GM12891 (cell line): Measurements from ENCODE around the gene TRPM1.
A peak's percentile ranks its signal among the peaks of the same experiment; 100 is the strongest.

ENCODE experiments used
- DNase-seq: peaks from one replicate; pipeline ENCODE4 v3.0.0; 2011; ENCODE audit warnings: low spot score; ENCODE audit not compliant: insufficient read length
- FAIRE-seq: peaks from 2 replicates; lab custom pipeline; 2011; peaks lifted over from hg19 to GRCh38; lab: Jason Lieb, UNC
- PAX5 ChIP-seq: IDR thresholded peaks from 2 replicates; pipeline ENCODE4 v1.6.1; 2011; ENCODE audit warnings: low read length, moderate library complexity, mild to moderate bottlenecking; ENCODE audit not compliant: insufficient read depth, severe bottlenecking
- POLR2A ChIP-seq: IDR thresholded peaks from 2 replicates; pipeline ENCODE4 v1.6.1; 2011; ENCODE audit warnings: low read depth, low read length, control low read depth
- POLR2AphosphoS5 ChIP-seq: IDR thresholded peaks from 2 replicates; pipeline ENCODE4 v1.6.1; 2011; ENCODE audit warnings: low read depth, low read length, control low read depth
- POU2F2 ChIP-seq: IDR thresholded peaks from 2 replicates; pipeline ENCODE4 v1.6.1; 2011; ENCODE audit warnings: low read depth, mild to moderate bottlenecking, control low read depth, low read length, moderate library complexity
- SPI1 ChIP-seq: IDR thresholded peaks from 2 replicates; pipeline ENCODE4 v1.6.1; 2011; ENCODE audit warnings: low read depth, low read length, control low read depth
- TAF1 ChIP-seq: IDR thresholded peaks from 2 replicates; pipeline ENCODE4 v1.6.1; 2011; ENCODE audit warnings: low read depth, low read length, control low read depth

TRPM1 gene

DNA sequence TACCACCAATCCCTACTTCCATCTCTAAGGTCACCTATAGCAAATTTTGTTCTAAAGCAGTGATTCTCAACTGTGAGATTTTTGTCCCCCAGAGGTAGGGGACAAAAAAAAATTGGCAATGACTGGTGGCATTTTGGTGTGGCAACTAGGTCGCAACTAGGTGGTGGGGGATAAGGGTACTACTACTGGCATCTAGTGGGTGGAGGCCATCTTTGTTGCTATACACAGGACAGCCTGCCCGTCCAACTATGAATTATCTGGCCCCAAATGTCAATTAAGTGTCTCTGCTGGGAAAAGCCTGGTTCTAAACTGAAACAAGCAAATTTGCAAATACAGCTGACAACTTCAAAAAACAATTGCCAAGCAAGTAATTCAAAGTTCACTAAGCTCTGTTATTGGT is 111.5 kb downstream of the TRPM1 start:
- DNase-seq: no peak
- TF ChIP-seq TAF1: no peak
- TF ChIP-seq POLR2A: no peak
- no peak for TF ChIP-seq POLR2AphosphoS5
- no peak for TF ChIP-seq PAX5
- TF ChIP-seq POU2F2: no peak
- no peak for TF ChIP-seq SPI1
- peak; percentile 35 for FAIRE-seq

- no peak for DNase-seq
- FAIRE-seq: no peak
Measured at GRCh38 chr15:30985081-30985531, 116.4 kb downstream of the TRPM1 start.

GRCh38 chr15:30984542-30984941 is 117.0 kb downstream of the TRPM1 start:
- FAIRE-seq (no peak), DNase-seq (no peak)
- TF ChIP-seq POU2F2 (no peak), POLR2AphosphoS5 (no peak), POLR2A (no peak), PAX5 (no peak), TAF1 (no peak), SPI1 (no peak)

More at GRCh38 chr15:30985081-30985531, 116.4 kb downstream of the TRPM1 start:
- TF ChIP-seq SPI1 (no peak), POLR2AphosphoS5 (no peak), PAX5 (no peak), POLR2A (no peak), POU2F2 (no peak), TAF1 (no peak)

DNA sequence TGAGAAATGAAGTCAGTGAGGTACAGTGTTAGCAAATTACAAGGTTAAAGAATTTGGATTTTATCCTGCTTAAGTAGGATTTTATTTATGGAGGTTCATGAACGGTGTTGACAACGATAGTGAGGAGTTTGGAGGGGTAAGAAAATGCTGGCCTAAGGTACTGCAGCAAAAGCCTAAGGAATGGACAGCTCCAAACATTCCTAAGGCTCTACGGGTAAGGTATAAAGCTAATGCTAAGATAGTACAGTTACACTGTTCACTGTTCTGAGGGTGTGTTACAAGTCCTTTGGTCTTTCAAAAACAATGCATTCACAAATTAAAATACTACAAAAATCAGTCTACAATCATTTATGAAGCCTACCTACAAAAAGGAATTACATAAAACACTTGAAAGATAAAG is 117.4 kb downstream of the TRPM1 start:
- FAIRE-seq: no peak
- TF ChIP-seq PAX5: no peak
- no peak for TF ChIP-seq POLR2A
- TF ChIP-seq POLR2AphosphoS5: no peak
- no peak for TF ChIP-seq TAF1
- no peak for TF ChIP-seq SPI1
- TF ChIP-seq POU2F2: no peak

DNA sequence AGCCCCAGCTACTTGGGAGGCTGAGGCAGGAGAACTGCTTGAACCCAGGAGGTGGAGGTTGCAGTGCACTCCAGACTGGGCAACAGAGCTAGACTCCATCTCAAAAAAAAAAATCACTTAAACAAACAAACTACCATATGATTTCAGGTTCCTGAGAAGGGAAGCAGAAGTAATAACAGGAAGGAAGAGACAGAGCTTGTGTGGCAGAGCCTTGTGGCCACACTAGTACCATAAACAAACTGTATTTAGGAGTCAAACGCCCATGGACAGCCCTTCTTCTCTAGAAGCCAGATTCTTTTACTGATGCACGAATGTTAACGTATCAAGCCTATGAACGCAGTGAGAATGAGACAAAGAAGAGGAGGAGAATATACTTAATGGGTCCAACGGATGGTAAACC is 122.1 kb downstream of the TRPM1 start:
- FAIRE-seq (no peak), DNase-seq (no peak)
- TF ChIP-seq PAX5: no peak
- TF ChIP-seq POLR2A: no peak
- no peak for TF ChIP-seq SPI1
- no peak for TF ChIP-seq POLR2AphosphoS5
- TF ChIP-seq POU2F2: no peak
- TF ChIP-seq TAF1: no peak

More for the DNA sequence above, 117.4 kb downstream of the TRPM1 start:
- DNase-seq: no peak

DNA sequence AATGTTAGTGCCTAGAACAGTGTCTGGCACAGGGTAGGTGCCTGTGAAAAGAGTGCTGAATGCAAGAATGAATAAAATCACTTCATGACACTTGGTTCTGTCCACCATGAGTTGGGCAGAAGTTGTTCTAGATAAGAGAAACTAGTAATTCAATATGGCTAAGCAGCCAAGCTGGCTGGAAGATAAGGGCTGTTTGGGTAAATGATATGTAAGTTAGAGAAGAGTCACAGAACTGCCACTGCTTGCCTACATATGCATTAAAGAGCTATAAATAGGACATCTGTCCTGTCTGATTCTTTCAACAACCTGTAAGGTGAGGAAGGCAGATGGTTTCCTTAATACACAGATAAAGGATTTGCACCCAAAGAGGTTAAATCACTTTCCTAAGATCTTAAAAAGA is 123.2 kb downstream of the TRPM1 start:
- no peak for DNase-seq

DNA sequence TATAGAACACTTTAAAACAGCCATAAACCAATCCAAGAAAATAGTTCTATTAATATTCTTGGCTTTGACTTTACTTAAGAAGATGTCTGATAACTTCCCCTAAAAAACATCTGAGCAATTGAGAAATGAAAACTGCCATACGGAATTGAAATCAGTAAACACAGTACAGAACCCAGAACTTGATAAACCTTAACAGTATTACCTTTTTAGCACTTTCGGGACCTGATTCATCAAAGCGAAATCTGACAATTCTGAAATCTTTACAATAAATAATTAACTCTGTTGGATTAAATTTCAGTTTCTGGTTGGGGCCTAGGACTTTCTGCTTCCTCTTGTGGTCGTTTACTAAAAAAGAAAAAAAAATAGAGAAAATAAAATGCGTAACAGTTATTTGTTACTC is 127.4 kb downstream of the TRPM1 start:
- TF ChIP-seq POLR2AphosphoS5 (no peak), POU2F2 (no peak), SPI1 (no peak), PAX5 (no peak)
- FAIRE-seq: no peak
- DNase-seq: no peak

More for the DNA sequence above, 123.2 kb downstream of the TRPM1 start:
- FAIRE-seq: peak; percentile 16
- no peak for TF ChIP-seq POLR2A
- no peak for TF ChIP-seq TAF1

DNA sequence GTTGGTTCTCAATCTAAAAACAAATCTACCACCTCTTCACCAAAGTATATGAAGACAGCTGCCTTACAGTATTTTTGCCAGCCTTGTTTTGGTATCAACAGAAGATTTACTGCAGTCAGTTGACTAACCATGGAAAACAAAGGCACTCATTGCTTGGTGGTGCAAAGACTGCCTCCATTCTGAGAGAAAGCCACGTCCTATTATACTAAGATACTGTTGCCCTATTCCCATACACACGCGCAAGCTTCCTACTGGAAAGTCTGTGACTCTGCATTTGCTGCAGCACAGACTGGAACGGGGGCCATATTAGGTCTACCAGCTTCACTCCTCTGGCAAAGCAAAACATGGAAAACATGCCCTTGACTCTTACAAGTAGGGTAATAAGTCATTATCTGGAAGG is 128.1 kb downstream of the TRPM1 start:
- FAIRE-seq: no peak
- TF ChIP-seq POU2F2 (no peak), POLR2AphosphoS5 (no peak), PAX5 (no peak), POLR2A (no peak), SPI1 (no peak), TAF1 (no peak)
- DNase-seq: no peak

- DNase-seq (no peak), FAIRE-seq (no peak)
- TF ChIP-seq POU2F2 (no peak), POLR2A (no peak), PAX5 (no peak), TAF1 (no peak), SPI1 (no peak), POLR2AphosphoS5 (no peak)
Measured at GRCh38 chr15:30969724-30970123, 131.8 kb downstream of the TRPM1 start.

GRCh38 chr15:30963681-30964080 is 137.8 kb downstream of the TRPM1 start:
- DNase-seq (no peak), FAIRE-seq (no peak)
- TF ChIP-seq TAF1 (no peak), POLR2AphosphoS5 (no peak), POU2F2 (no peak), POLR2A (no peak)

DNA sequence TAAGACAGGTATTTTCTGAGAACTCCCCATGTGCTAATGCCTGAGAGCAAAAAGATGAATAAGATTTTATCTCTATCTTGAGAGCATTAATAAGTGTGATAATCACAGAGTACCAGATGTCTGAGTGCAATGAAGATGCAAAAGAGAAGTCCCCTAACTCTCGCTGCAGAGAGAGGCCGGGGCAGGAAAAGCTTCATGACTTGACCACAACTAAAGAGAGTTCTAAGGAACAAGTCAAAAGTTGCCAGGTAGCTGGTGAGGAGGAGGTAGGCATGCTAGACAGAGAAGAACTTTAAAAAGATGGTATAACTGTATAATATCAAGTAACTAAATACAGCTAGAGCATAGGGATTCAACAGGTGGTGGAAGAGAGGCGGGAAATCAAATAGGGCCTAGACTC is 138.9 kb downstream of the TRPM1 start:
- no peak for TF ChIP-seq PAX5
- DNase-seq (no peak), FAIRE-seq (no peak)
